HuH-7 (cell line): Measurements from ENCODE around the gene YPEL2.
"Not testable (repeated sequence)": the region's sequence is repeated elsewhere in the genome, so short reads cannot be mapped to it uniquely, and the experiment has no call there.

ENCODE experiments used
- DNase-seq: peaks from one replicate; pipeline ENCODE4 v3.0.0; 2011; ENCODE audit warnings: low spot score

Gene YPEL2

DNA sequence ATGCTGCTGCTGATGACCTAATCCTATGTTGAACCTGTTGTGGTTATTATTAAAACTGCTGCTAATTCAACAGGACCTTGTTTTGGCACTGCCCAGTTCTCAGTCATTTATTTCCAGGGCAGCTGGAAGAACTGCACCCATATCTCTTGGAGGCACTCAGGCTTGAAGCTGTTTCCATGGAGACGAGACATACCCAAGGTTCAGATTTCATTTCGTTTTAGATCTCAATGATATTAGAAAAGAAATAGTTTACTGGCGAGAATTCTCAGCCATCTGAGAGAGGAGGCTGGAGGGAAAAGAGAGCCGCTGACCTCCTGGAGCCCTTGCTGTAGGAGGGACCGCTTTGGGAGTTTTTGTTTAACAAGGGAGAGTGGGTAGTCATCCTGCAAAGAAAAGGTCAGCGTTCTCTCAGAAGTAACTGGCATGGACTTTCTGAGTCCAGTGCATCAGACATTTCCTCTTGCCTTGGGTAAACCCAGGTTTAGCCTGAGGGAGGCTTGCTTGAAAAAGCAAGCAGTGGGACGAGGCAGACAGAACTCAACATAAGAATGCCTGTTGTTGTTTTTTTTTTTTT is 75.4 kb downstream of the YPEL2 start:
- no peak for DNase-seq

DNA sequence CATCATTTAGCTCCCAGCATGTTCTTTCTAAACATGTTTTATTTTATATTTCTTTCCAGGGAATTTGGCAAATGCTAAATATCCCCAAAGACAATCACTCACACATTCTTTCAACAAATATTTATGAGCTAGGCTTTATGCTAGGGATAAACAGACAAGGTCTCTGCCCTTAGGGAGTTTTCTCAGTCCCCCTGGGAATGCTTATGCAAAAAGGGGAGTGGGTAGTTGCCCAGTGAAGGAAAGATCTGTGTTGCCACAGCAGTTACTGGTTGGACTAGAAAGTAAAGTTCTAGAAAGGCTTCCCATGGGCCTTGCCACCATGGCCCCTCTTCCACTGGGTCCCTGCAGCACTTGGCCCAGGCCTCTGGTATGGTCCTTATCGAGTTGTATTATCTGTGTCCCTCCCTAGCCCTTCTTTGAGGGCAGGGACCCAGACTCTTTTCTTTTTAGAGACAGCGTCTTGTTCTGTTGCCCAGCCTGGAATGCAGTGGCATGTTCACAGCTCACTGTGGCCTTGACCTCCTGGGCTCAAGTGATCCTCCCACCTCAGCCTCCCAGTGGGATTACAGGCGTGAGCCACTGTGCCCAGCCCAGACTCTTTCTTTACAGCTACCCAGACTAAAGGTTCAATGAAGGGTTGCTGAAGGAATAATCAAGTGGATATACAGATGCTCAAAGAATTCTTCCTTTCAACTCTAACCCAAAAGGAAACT is 78.0 kb downstream of the YPEL2 start:
- no peak for DNase-seq

DNA sequence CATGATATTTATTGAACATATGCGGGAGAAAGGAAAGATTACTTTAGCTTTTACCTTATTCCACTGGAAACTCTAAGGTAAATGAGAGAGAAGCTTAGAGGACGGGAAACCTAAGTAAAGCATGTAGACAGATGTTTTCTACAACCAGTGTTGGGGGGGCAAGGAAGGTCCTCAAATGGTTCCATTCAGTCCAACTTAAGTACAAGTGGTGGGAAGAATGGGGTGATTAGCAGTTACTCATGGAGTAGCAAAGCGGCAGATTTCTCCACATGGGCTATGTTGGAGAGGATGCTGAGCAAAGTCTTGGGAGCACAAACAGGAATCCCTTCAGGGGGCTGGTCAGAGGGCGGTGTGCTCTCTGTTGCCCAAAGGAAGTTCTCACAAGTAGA is 78.6 kb downstream of the YPEL2 start:
- no peak for DNase-seq

DNA sequence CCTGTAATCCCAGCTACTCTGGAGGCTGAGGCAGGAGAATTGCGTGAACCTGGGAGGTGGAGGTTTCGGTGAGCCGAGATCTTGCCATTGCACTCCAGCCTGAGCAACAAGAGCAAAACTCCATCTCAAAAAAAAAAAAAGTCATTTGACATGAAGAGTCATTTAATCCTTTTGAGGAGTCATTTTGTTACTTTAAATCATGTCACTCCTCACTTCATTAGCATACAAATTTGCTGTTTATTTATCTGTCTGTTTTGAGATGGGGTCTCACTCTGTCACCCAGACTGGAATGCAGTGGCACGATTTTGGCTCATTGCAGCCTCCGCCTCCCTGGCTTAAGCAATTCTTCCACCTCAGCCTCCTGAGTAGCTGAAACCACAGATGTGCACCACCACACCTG is 81.0 kb downstream of the YPEL2 start:
- DNase-seq: not testable (repeated sequence)

DNA sequence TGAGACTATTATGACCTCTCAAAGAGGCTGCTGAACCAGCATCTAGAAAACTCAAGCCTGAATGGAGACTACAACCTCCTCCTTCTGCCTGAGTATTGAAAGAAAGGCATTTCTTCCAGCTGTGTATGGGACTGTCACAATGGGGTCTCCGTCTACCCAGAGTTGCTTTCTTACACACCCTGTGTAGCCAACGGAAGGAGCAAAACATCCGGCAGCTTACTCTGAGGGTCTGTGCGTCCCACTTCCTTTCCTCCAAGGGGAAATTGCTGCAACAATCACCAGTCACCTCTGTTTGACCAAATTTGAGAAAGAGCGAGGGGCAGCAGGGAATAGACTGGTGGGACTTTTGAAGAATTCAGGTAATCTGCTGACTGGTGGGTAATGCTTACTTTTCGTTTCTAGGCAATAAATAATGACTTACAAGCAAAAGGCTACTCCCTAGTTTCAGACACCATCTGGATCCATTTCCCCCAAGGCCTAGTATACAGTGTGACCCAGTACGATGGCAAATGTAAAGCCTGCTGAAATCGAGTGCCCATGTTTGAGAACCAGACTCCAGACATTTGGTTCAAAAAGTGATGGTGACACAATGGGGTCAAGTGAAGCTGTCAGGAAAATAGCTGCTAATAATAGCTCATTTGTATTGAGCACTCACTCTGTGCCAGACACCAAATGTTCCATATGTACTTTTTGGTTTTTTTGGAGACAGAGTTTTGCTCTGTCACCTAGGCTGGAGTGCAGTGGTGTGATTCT is 81.7 kb downstream of the YPEL2 start:
- no peak for DNase-seq

DNA sequence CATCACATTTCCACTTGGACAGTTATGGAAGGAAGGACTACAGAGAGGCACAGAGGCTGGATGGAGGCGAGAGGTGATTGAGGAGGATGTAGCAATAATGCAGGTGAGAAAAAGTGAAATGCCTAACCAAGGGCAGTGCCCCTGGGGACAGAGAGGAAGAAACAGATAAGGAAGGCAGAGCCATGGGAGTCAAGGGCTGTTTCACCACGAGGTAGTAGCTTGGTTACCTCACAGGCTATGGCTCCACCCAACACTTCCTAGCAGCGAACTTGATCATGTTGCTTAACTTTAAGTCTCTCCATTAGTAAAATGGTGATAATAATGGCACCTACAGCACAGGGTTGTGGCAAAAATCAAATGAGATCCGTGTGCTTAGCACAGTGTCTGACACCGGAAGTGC is 83.9 kb downstream of the YPEL2 start:
- no peak for DNase-seq

DNA sequence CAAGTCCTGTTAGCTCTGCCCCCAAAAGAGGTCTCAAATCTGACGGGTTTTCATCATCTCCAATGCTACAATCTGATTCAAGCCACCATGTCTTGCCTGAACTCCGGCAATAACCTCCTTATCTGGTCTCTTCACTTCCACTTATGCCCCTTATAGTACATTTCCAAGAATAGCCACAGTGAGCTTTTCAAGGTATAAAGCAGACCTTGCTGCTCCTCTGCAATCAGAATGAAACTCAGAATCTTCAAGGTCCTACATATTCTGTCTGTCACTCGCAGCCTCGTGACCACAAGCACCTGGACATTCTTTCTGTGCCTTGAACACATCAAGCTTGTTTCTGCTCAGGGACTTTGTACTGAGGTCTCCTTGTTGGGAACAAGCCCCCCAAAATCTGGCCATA is 84.7 kb downstream of the YPEL2 start:
- no peak for DNase-seq

DNA sequence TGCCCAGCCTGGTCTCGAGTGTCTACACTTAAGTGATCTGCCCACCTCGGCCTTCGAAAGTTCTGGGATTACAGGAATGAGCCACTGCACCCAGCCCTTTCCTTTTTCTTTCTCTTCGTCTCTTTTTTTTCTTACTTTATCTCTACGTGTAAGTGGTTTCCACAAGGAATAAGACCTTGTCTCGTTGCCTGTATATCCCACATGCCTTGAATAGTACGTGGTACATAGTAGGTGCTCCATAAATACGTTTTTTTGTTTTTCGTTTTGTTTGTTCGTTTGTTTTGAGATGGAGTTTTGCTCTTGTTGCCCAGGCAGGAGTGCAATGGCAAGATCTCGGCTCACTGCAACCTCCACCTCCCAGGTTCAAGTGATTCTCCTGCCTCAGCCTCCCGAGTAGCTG is 86.0 kb downstream of the YPEL2 start:
- DNase-seq: no peak

DNA sequence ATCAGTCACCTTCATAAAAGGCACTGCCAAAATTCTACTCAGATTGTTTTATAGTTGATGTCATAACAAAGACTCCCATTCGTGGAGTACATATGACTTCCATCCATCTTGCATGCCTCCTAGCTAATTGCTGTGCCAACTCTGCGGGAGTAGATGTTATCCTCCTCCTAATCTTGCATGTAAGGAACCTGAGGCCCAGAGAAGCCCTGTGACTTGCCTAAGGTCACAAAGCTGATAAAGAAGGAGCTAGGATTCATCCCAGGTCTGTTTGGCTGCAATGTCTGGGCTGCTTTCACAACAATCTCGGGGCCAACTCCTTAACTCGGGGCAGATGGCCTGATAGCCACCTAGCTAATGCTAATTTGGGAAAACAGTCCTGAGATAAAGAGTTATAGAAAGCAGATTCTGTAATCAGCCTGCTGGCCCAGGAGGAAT is 87.3 kb downstream of the YPEL2 start:
- DNase-seq: no peak

DNA sequence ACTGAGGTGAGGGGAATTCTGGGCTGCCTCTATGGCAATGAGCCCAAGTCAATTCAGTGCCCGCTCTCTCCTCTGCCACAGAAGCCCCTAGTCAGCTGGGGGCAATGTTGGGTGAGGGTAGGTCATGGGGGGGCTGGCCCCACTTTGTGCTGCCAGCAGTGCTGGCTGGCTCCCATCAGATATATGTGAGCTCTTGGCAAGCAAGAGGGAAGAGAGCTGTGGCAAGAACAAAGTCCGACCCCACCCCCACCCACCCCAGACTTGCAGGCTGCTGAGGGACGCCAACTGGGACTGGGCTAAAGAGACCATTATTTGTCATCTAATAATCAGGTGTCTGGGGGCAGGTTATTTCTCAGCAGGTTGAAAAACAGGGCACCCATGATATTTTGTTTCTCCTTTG is 89.4 kb downstream of the YPEL2 start:
- no peak for DNase-seq

DNA sequence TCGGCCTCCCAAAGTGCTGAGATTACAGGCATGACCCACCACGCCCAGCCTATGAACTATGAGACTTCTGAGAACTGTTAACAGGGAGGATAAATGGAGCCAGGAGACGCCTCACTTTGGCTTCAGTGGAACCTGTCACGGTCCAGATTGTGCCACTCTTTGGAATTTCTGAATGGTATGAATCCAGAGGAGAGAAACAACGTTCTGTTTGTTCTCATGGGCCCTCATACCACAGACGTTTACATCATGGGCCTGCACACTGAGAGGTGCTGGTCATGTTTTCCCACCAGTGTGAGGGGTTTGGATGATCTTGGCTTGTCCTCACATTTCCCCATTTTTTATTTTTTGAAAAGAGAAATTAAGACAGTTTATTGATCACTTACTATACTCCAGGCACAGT is 90.3 kb downstream of the YPEL2 start:
- DNase-seq: no peak

DNA sequence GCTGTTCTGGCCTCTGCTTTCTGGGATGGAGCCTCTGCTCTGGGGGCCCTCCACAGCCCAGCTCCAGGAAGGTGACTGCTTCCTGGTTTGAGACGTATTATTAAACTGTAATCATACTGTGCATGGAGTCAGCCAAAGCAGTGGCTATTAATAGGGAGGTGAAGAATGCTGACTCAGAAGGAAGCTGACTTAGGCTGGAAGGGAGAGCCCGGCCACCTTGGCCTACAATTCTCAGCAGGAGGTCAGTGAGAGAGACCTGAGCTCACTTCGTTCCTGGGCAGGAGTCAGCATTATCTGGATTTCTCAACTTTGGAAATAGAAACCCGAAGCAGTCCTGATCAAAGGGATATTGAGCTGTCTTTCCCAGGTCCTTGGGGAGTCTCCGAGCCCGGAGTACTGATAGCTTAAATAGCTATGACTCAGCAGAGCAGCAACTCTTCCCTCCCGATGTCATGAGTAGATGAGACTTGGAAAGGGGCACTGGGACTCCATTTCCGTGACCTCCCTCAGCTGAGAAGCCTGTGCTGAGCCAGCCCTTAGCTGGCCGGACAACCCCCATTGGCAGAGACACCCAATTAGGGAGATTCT is 91.8 kb downstream of the YPEL2 start:
- no peak for DNase-seq

DNA sequence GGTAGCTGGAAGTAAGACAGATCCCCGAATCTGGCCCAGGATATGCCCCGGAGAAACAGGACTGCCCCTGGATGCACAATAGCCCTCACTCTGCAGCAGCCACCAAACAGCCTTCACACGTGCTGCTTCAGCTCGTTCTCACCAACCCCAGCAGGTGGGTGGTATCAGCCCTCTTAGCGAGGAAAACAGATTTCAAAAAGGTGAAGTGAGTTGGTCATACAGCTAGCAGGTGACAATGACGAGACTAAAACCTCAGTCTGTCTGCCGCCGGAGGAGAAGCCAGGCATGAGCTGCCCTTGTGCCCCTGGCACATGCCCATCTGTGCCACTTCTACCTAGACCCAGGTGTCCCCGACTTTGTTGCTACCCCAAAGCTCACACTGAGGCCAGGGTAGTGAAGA is 92.4 kb downstream of the YPEL2 start:
- no peak for DNase-seq

DNA sequence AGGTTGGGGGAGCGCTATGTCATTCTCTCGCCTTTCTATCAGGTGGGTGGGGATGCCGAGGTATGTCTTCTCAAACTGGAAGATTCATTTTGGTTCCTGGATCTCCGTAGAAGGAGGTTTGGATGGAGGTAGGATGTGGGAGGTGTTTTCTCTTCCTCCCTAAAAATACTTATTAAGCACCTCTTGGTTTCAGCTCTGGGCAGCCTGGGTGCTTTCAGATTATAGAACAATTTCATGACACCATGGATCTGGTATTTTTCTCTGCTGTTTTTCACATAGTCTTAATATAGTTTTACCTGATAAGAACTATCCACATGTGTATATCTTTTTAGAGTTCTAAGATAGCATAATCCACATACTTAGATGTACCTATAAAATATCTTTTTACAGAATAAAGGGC is 92.9 kb downstream of the YPEL2 start:
- no peak for DNase-seq

DNA sequence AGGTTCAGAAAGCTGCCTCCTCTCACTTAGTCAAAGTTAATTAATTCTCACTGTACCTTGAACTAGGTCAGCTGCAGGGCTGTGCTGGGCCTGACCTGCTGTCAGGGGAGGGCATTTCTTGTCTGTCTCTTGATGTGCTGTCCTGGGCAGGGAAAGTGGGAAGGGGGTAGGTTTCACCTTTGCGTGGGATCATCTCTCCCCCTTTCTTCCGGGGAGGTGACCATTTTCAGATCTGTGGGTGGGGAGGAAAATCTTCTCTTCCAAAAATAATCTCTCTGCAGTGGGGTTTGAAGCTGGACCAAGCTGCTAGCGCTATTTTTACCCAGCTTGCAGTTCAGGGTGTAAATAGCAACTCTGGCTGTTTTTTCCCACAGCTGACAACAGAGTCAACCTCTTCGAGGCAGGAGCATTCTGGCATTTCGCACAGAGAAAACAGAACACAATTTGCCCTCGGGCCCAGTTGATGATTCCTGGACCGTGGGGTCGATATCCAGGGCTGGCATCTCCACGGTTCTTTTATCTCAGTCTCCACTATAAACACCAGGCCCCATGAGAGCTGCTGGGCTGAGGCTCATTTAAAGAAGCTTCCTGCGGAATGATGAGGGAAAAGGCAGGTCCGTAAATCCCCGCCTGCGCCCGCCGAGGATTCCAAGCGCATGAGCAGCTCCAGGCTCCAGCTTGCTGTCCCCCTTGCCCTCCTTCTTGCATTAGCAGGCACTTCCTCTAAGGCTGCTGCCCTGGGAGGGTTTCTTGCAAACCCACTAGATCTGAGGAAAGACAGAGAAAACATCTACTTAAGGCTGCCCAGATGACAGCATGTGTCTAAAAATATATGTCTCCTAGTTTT is 93.9 kb downstream of the YPEL2 start:
- no peak for DNase-seq

DNA sequence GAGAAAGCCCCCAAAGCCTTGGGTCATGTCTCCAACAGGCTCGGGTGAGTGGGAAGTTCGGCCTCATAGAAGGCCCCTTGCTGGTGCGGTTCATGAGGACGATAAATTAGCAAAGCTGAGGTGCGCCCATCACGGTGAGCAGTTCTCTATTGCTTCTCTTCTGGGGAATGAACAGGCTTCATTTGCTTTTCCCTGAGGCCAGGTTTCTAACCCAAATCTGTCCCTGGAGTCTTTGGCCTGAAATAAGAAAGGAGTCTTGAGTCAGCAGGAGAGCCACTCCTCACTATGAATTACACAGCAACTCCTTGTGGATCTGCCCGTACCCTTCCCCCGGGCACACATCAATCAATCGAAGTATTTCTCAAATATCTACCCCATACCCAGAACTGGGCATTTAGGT is 94.6 kb downstream of the YPEL2 start:
- no peak for DNase-seq

DNA sequence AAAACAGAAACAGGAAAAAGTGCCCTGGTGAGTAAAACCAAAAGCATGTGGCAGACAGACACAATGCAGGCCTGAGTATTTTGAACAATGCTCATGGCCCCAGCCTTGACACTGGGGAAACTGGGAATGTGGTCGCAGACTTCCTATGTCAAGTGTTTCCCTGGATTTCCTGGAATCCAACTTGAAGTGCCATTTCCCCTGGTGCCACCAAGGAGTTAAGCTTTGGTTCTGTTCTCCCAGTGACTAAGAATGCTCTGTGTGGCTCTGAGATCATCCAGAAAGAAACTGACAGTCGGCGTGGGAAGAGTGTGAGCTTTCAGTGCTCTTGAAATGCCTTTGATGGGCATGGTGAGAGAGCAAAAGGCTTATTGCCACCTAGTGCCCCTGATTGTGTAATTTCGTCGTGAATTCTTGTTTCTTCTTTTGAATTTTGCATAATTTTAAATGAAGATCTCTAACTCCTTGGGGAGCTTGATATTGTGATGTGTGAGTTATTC is 96.0 kb downstream of the YPEL2 start:
- DNase-seq: no peak

DNA sequence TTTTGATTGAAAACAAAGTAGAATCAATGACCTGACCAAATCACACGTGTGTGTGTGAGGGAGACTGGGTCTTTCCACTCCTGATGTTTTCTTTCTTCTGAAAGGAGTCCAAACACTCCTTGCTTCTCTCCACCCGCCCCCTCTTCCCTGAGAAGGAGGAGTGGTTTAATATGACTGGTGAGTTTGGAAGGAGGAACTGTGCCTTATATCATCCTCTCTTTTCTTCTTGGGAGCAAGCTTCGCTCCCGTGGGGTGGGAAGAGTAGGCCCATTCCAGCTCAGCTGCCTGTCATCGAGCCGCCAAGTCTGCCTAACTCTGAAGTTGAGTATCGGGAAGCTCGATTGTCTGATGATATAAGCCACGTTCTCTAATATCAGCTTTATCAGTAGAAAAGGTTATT is 96.5 kb downstream of the YPEL2 start:
- DNase-seq: no peak

DNA sequence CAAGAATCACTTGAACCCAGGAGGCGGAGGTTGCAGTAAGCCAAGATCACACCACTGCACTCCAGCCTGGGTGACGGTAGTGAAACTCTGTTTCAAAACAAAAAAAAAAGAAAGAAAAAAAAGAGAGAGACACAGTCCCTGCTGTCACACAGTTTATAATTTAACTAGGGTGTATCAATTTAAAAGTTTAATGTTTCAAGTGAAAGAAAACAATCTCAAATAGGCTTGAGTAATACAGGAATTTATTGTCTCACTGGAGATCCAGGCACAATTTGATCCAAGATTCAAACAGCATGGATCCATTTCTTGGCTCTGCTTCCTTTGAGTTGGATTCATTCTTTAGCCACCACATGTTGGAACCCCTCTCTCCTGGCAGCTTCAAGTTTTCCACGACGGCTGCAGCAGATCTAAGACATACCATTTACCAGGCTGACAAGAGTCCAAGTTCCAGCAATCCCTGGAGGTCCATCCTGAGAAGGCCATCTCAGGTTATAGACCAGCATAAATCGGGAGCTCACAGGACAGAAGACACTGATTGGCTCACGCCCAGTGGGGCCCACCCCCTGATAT is 97.5 kb downstream of the YPEL2 start:
- no peak for DNase-seq

DNA sequence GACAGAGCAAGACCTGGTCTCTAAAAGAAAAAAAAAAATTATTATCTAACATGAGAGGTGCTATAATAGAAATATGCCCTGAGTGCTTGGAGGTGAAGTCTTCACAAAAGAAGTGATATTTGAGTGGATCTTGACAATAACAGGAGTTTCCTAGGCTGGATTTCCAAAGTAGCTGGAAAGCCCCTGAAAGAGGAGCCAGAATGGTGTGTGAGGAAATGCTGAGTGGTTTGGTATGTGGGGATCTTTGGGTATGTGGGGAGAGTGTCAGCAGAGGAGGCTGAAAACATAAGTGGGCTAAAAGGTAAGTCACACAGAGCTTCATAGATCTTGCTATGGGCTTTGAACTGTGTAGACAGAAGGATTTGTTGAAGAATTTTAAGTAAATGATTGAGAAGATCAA is 100.1 kb downstream of the YPEL2 start:
- no peak for DNase-seq

DNA sequence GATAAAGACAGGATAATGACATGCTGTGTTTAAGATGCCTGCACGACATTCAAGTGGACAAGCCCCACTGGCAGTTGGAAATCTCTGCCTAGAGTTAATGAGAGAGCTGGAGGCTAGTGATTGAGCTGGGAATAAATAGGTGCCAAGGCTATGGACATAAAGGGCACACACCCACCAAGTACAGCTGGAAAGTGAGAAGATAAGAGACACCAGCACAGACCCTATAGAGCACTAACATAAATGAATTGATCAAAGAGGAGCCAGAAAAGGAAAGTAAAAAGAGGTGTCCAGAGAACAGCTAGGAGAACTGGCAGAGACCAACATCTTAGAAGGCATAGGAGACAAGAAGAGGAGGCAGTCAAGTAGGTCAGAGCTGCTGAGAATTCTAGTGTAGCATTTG is 101.2 kb downstream of the YPEL2 start:
- no peak for DNase-seq

DNA sequence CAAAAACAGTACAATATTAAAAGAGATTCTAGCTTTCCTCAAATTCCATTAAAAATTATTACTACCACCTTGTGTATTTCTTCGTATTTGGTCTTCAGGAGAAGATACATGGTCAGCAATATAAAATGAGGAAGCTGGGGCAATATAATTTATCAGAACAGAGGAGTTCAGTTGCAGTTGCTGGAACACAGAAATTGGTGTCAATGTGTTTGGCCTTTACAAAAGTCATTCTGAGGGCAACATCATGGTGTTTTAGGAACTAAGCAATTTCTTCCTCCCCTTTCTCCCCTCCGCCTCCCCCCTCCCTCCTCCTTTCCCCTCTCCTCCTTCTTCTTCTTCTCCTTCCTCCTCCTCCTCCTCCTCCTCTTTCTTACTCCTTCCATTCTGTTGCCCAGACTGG is 102.1 kb downstream of the YPEL2 start:
- DNase-seq: no peak
